ENCODE measurements around the gene ALG1L2. TPM values are rescaled to one million over a fixed set of nuclear protein-coding genes. Genes with fewer than 3 reads are reported as not detected.
"Not testable (repeated sequence)": the region's sequence is repeated elsewhere in the genome, so short reads cannot be mapped to it uniquely, and the experiment has no call there.

The ALG1L2 gene
- total RNA-seq, 1 donor from 2014 or later, result not detected

GRCh38 chr3:130073582-130073981 lies 8.0 kb upstream of the ALG1L2 start:
- TF ChIP-seq CTCF (conservative IDR thresholded peaks at IDR 0.05; ENCODE audit: low read depth, low read length), result no peak
- H3K4me3 ChIP-seq (ENCODE audit: low read depth, low read length), result no peak overlapping the region
- no peak for DNase-seq (ENCODE audit: low read depth)

GRCh38 chr3:130077636-130078035 lies 4.0 kb upstream of the ALG1L2 start:
- DNase-seq (ENCODE audit: low read depth), result no peak
- TF ChIP-seq CTCF (conservative IDR thresholded peaks at IDR 0.05; ENCODE audit: low read depth, low read length), result no peak
- no peak overlapping the region for H3K4me3 ChIP-seq (ENCODE audit: low read depth, low read length)

- H3K4me3 ChIP-seq (ENCODE audit: low read depth, low read length); DNase-seq (ENCODE audit: low read depth): not testable (repeated sequence)
Observed at GRCh38 chr3:130083363-130084090, 1.9 kb downstream of the ALG1L2 start.

- no peak for DNase-seq (ENCODE audit: low read depth)
- no peak for TF ChIP-seq CTCF (conservative IDR thresholded peaks at IDR 0.05; ENCODE audit: low read depth, low read length)
- H3K4me3 ChIP-seq (ENCODE audit: low read depth, low read length), result no peak overlapping the region
Observed at GRCh38 chr3:130084436-130084980, 2.9 kb downstream of the ALG1L2 start.

- DNase-seq (ENCODE audit: low read depth), result no peak
- TF ChIP-seq CTCF (conservative IDR thresholded peaks at IDR 0.05; ENCODE audit: low read depth, low read length), result no peak
Observed at GRCh38 chr3:130085881-130086280, 4.2 kb downstream of the ALG1L2 start.

GRCh38 chr3:130086628-130087027 lies 5.0 kb downstream of the ALG1L2 start:
- DNase-seq (ENCODE audit: low read depth); H3K4me3 ChIP-seq (ENCODE audit: low read depth, low read length): not testable (repeated sequence)

More at GRCh38 chr3:130085881-130086280, 4.2 kb downstream of the ALG1L2 start:
- no peak overlapping the region for H3K4me3 ChIP-seq (ENCODE audit: low read depth, low read length)

GRCh38 chr3:130088061-130088460 lies 6.4 kb downstream of the ALG1L2 start:
- no peak for TF ChIP-seq CTCF (conservative IDR thresholded peaks at IDR 0.05; ENCODE audit: low read depth, low read length)
- H3K4me3 ChIP-seq (ENCODE audit: low read depth, low read length), result no peak overlapping the region
- DNase-seq (ENCODE audit: low read depth), result no peak

- DNase-seq (ENCODE audit: low read depth); H3K4me3 ChIP-seq (ENCODE audit: low read depth, low read length): not testable (repeated sequence)
Observed at GRCh38 chr3:130090681-130091080, 9.1 kb downstream of the ALG1L2 start.
